ENCODE results near the gene CCDC87.

- TF ChIP-seq CEBPB (IDR thresholded peaks at IDR 0.05) = no peak
- no peak for TF ChIP-seq TAF1 (IDR thresholded peaks at IDR 0.05; ENCODE audit: low read depth)
Observed at GRCh38 chr11:66619080-66619554, 26.3 kb upstream of the CCDC87 start.

Measured in Ishikawa (cell line).